Epidermal melanocyte (primary cell): ENCODE measurements around the gene FGF12.

Experiments used
- DNase-seq: peaks from one replicate; pipeline ENCODE4 v3.0.0; 2011; ENCODE audit warnings: low spot score; ENCODE audit not compliant: insufficient read length

Gene FGF12

DNA sequence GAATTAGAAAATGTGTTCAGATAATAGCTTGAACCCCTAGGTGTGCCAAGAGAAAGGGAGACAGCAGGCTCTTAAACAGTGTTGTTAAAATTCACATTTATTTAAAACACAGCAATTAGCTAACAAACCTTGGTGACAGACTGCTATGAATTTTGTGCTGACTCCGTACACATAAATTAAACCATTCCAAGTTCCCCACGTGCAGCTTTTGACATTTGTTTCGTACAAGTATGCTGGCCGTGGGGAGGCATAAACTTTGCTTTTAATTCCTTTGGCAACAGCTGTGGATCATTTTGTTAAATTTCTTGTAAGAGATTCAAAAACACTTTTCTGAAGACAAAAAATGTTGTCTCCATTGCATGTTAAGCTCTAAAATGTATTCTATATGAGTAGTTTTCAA lies 465.3 kb downstream of the FGF12 start:
- no peak for DNase-seq

DNA sequence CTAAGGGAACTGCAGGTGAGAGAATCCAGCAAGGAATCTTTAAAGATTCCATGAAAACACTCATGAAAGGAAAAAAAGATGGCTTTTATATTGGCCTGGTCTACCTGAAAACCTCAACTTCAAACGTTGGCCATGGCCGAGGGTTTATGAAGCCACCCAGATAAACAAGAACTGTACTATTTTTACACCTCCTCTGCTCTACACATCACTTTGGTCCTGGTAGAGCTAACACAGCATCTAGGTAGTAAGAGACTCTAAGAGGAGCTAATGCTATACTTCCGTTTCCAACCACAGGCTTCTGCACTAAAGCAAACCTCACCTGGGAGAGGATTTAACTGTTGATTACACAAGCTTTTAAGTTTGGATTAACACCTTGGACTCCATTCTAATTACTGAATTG lies 466.2 kb downstream of the FGF12 start:
- DNase-seq: no peak

DNA sequence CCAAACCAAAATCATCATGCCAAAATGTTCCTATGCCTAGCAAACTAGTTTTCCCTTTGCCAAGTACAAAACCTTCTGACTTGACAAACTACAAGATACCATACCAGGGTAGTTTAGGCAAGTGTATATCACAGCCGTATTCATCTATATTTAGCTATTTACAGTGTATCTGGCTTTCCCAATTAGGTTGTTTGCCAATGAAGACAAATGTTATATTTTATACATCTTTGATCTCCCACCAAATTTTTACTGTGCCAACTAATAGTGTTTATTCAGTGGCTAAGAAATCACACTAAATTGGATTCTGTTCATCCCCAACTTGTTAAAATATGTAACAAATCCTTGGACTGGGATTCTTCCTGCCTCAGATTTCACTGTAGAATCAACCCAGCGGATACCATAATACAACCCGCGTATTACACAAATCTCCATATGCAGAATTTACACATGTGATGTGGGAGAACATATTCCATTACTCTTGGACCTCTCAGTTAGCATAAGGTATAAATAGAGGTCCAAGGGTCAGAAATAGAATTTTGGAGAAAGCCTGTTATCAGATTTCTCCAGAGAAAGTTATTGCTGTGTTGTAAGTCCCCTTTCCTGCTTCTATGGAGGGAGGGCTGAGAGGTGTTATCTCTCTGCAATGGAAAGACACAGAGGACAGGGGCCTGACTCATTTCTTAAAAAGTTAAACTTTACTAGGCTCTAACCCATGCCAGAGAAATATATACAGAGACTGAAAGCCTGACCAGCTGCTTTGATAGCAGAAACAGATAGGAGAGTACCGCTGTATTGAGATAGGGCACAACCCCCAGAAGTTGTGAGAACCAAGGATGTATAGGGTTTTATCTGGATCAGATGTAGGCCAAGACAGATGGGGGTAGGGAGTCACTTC lies 467.0 kb downstream of the FGF12 start:
- DNase-seq: no peak

DNA sequence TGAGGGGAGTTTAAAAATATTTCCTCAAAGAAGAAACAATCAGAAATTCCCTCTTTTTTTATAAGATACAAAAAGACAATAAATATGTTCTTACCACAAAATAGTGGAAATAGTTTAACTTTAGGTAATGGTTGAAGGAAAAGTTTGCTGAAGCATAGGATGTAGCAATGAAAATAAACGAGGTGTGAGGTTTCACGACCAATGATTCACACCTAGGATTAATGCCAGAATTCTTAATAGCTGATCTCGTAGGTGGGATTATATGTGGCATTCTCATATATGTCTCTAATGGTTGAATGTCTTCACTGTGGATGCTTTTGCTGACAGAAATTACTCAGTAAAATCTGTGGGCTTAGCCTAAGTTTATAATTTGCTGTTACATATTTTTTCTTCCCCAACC lies 467.7 kb downstream of the FGF12 start:
- no peak for DNase-seq

DNA sequence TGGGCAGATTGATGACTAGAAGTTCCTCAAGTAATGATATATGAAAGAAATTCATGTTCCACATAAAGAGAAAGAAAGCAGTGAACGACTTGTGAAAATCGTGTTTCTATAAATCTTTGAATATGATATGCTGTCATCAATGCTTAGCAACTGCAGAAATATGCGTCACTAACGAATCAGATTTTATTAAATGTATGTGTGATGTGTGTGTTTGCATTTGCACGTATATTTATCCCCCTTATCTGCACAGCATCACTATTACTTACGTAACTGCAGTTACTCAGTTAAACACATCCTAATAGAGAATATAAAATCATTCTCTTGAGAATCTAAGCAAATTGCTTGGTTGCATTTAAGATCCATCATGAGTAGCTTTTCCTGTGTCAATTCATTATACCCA lies 468.6 kb downstream of the FGF12 start:
- no peak for DNase-seq

DNA sequence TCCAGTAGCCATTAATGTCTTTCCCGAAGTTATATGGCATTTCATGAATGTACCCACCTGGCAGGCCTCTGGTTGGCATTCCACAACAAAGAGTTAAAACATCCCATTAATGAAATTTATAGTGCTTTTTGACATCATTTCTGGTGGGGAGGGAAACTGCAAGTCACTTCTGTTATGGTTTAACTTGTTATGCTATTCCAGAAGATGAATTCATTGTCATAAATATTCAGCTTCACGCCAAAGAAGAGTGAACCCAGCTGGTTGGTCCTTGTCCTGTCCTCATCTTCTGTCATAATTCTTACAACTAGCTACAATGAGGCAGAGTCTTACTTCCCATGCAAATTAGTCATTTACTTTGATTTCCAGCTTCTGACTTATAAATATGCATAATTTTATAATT lies 471.5 kb downstream of the FGF12 start:
- DNase-seq: no peak

DNA sequence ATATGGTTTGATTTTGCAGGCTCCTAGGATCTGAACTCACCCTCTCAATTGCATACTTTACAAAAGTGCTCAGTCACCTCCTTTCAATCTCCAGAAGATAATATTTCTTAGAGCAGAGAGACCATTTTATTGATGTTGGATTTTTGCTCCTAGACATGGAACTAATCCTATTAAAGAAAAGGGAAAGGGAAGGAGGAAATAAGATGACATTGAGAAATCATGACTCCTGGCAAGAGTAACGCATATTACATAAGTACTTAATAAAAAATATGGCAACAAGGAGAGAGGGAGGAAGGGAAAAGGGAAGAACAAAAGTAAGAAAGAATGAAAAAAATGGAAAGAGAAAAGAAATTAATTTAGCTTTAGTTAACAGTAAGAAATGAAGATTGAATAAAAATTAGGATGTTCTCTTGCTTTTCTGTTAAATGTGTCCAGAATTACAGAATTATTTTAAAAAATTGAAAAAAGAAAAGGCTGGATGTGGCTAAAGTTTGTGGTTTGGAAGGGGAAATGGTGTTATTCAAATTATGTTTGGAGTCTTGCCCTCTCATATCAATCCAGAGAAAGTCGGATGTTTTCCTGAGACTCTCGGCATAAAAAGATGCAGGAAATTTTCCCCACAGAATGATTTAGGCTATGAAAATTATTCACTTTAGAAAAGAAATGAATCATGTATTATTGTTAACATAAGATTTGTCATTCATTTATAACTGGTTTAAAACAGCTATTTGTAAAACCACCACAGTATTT lies 474.0 kb downstream of the FGF12 start:
- DNase-seq: no peak

DNA sequence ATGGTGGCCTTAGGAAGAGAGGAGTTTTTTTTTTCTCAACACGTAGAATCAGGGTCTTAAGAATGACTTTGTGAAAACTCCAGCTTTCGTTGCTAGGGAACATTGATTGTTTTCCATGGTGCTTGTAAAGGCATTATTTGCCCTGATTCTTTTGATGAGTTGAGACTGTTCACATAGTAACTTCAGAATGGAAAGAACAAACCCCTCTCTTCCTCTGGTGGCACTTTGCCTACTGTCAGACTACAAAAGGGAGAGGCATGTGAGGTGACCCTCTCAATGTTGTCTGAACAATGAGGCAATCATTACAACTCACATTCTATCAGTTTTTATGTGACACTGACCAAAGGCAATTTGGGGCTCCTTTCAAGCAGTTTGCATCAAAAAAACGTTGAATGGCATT lies 477.8 kb downstream of the FGF12 start:
- DNase-seq: no peak

DNA sequence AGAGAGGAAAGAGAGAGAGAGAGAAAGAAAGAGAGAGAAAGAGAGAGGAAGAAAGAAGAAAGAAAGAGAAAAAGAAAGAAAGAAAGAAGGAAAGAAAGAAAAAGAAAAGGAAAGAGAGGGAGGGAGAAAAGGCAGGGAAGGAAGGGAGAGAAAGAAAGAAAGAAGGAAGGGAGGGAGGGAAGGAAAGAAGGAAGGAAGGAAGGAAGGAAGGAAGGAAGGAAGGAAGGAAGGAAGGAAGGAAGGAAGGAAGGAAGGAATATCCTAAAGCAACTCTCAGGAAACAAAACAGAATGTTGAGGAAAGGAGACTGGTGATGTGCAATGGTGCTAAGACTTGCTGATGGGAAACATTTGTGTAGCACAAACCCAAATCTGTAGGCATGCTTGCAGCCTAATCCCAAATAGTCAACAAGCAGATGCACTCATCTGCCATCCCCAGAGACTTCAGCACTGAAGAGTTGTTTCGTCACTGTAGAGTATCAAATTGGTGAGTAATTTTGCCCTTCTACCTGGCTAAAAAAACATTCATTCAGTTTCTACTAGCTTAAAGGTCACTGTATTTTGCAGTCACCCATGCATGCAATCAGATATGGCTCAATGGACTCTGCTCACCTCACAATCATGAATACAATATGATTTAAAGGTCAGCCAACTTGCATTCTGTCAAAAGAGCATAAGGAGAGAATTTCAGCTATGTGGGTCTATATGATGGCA lies 480.3 kb downstream of the FGF12 start:
- DNase-seq: no peak

DNA sequence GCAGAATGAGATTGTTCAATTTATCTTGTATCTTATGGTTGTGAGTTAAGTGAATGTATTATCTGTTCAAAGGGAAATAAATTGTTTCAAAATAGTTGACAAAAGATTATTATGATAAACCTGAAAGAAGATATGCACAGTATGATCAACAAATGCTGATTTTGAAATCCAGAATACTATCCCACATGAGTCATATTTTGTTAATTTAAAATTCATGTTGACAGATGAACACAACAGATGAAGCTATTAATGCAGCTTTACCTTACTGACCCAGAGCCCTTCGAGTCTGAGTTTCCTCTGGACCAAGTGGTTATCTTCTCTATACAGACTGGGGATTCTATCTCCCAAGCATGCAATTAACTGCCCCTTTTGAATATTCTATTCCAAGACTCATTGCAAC lies 482.8 kb downstream of the FGF12 start:
- no peak for DNase-seq

DNA sequence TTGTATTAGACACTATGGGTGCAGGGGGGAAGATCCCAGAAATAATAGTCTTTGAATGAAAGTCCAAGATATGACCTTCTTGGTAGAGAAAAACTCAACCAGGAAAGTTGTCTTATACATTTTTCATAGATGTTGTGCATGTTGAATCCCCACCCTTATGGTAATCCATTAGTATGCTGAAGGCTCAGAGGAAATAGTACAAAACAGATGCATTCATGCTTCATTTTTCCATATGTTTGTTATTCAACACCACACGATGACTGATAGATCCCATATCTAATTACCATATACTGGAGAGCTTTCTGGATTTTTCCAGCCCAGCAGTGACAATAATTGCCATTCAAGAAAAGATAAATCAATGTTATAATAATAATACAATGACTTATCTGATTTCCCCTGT lies 487.4 kb downstream of the FGF12 start:
- no peak for DNase-seq

DNA sequence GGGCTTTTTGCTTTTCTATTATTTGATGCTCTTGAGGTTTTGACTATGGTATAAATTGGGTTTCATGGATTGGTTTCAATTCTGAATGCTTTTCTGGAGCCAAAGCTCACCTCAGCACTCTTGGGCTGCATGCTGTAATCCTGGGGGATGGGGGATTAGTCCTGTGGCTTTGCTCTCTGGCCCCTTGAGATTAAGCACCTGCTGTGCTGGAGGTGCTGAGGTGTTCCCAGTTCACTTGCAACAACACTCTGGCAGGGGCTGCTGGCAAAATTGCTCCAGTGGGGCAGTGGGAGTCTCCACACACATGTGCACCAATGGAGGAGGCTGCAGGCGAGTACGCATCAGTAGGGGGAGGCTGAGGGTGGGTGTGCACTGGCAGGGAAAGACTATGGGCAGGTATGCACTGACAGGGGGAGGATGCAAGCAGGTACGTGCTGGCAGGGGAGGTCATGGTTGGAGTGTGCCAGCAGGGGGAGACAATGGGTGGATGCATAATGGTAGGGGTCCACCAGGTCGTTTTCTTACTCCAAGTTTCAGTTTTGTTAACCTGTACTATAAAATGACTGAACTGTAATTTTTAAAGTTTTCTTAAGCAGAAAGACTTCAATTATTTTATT lies 489.2 kb downstream of the FGF12 start:
- DNase-seq: no peak

DNA sequence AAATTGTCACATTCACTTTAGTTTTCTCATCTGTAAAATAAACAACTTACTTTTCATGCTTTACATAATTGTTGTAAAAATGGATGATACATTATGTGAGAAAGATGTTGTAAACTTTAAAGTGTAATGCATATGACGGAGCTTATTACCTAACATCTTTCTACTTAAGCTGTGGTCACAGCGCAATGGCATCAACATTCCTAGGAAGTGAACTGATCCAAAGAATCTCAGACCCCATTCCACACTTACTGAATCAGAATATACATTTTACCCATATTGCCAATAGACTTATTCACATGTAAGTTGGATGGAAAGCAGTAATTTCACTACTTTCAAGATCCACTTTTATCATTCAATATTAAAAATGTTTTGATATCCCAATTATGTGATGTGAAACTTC lies 497.5 kb downstream of the FGF12 start:
- DNase-seq: no peak

DNA sequence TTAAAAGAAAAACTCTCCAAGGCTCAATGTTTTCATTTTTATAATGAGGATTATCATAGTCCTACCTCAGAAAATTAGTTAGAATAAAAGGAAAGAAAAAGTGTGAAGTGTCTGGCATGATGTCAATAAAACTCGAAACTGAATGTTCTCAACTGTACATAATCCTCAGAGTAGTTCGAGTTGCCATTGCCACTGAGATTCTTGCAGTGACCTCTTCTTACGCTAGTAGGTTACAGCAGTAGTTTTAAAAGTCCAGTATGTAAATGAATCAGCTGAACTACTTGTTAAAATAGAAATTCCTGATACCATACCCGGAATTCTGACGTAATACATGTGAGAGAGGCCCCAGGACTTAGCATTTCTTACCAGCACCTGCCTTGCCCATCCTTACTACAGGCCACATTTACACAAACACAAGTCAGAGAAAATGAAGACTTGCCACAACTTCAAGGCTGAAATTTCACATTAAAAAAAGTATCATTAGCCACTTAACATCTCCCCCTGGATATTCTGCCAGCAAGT lies 502.6 kb downstream of the FGF12 start:
- no peak for DNase-seq

DNA sequence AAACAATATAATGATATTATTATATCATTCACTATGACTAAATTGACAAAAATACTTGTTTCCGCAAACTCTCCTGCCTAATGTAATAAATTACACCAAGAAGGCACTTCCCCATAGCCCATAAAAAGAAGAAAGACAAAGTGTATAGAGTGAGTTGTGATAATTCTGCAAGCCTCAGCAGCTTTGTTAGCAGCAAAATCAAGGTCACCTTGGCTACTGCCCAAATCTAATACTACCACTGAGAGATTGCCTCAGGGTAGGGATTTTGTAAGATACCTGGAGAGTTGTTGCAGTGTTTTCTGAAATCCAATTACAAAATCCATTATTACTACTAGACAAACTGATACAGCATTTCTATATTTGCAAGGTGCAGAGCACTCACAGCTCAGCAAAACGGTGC lies 503.5 kb downstream of the FGF12 start:
- DNase-seq: no peak

DNA sequence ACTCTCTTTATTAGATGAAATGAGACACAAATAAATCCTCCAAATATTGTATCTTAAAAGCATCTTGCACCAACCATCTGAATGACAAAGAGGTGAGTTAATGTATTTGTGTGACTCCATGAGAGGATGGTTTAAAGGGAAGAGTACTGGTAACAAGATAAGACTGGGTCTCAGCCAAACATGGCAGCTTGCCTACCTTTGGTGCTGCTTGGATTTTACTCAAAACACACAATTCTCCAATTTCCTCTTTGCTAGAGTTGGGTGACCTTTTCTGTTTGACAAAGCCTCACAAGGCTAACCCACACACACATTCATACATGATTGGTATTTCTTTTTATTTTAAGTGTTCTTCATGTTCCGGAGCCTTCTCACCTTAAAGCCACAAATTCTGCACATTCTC lies 506.4 kb downstream of the FGF12 start:
- no peak for DNase-seq

DNA sequence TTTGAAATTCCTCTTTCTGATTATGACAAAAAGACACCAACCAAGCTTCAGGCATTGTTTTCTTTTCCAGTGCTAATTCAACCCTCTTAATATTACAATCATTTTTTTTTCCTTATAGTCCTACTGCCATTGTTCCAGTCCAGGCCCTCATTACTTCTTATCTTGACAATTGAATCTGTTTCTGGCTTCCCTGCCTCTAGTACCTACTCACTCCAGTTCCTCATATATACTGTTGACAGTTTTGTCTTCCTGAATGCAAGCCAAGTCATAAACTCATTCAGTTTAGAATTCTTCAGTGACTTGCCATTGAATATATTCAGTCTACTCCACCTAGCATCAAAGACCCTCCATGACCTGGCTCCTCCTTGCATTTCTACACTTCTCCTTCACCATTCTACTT lies 507.4 kb downstream of the FGF12 start:
- DNase-seq: no peak

DNA sequence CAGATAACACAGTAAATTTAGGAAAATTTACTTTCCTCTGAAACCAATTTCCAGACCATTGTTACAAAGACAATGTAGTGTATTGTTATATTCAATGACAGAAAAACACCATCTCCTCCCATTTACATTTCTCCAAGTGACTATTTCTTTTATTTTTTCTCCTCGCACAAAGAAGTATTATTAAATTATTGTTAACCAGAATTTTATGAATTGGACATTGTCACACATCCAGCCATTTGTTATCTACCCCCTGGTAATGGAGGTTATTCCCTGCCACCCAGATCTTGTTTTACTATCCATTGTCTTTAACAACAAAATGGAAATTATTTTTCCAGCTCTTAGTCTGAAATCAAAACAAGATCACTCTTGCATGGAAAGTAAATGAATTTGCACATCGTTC lies 511.3 kb downstream of the FGF12 start:
- DNase-seq: no peak

DNA sequence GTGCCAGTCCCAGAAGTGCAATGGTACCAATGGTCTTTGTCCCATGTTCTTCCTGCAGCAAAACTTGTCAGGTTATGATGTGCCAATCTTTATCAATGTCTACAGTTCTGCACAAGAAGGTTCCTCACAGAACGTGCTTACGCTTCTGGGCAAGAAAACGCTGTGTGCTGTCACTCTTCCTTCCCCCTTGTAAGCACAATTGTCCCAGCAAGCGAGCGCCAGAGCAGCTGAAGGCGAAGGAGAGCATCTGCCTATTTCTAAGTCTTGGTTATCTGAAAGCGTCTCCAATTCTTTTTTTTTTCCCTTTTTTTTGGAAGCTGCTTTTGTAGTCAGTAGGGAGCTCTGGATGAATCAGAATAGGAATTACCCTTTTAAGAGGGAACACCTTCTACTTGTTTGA lies 514.4 kb downstream of the FGF12 start:
- no peak for DNase-seq

DNA sequence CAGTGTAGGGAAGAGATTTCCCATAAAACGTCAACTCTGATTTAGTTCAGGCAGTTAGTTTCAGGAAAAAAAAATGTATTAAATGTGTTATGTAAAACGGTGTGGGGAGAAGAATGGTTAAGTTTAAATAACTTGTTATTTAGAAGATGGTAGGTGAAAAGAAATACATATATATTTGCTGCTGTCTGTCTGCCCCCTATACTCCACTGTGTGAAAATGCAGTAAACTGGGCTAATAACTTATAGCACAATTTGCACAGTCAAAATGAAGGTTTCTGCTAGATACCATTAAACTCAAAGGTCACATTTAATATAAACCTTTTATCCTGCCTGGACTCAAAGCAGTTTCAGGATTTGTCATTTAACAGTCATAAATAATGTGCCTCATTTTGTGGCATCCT lies 515.0 kb downstream of the FGF12 start:
- DNase-seq: no peak

DNA sequence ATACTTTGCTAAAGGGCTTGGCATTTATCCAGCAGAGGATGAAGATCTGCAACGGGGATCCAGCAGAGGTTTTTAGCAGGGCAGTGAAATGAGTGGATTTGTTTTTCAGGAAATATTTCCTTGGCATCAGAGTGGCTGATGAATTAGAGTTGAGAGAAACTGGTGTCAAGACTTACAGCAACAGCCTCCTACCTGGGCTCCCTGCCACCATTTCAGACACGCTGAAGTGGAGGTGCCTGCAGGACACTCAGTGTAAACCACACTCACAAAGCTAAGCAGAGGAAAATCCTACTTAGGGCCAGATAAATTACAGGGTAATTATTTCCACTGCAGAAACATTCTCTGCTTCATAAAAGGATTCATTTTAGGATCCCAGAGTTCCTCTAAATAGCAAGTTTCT lies 519.7 kb downstream of the FGF12 start:
- no peak for DNase-seq

DNA sequence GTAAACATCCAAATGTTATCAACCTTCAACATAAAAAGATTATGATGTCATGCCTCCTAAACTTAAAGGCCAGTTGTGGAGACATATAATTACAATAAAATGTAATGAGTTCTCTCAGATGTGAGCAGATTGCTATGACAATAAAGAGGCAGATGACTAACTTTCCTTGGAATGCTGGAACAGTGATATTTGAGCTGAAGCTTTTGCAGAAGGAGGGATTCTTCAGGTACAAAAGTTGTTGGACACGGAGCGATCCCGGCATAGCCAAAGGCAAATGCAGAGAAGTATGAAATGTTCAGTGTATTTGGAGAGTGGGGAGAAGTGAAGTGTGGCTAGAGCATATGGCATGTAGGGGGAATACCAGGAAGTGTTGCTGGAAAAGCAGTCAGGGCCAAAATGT lies 520.1 kb downstream of the FGF12 start:
- DNase-seq: no peak
